Measurements from ENCODE around the gene STUM.

DNA sequence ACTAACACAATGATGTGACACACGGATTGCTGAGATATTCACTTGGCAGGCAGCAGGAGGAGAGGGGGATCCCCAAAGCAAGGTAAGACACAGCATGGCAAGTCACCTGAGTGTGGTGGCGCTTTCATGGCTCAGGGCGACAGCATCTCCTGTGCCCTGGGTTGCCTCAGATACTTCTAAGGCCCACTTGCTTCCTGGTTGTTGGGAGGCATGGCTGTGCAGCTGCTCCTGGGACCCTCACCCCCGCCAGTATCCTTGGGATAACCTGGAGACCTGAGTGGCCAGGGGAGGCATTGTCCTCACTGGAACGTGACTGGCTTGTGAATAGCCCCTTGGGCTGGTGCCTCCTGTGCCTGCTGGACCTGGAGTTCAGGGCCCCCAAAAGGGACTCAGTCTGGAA lies 69.8 kb downstream of the STUM start:
- TF ChIP-seq, protein P1, sequence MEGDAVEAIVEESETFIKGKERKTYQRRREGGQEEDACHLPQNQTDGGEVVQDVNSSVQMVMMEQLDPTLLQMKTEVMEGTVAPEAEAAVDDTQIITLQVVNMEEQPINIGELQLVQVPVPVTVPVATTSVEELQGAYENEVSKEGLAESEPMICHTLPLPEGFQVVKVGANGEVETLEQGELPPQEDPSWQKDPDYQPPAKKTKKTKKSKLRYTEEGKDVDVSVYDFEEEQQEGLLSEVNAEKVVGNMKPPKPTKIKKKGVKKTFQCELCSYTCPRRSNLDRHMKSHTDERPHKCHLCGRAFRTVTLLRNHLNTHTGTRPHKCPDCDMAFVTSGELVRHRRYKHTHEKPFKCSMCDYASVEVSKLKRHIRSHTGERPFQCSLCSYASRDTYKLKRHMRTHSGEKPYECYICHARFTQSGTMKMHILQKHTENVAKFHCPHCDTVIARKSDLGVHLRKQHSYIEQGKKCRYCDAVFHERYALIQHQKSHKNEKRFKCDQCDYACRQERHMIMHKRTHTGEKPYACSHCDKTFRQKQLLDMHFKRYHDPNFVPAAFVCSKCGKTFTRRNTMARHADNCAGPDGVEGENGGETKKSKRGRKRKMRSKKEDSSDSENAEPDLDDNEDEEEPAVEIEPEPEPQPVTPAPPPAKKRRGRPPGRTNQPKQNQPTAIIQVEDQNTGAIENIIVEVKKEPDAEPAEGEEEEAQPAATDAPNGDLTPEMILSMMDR (IDR thresholded peaks at IDR 0.05) = no peak
- TF ChIP-seq POLR2AphosphoS5 (IDR thresholded peaks at IDR 0.05) (no peak), POLR2A (IDR thresholded peaks at IDR 0.05) (no peak), EP300 (IDR thresholded peaks at IDR 0.05) (no peak)
